ENCODE measurements around the gene EIF3B. TPM values are rescaled to one million over a fixed set of nuclear protein-coding genes. Genes with fewer than 3 reads are reported as not detected.

Gene EIF3B
- total RNA-seq, 1 experiment from 2014 or later = 364 TPM

GRCh38 chr7:2315787-2316186 is 38.8 kb upstream of the EIF3B start:
- TF ChIP-seq CTCF (conservative IDR thresholded peaks at IDR 0.05; ENCODE audit: low read depth, low read length) (no peak), EZH2 (IDR thresholded peaks at IDR 0.05; ENCODE audit: borderline replicate concordance, low read depth, low read length, poor library complexity, severe bottlenecking) (no peak)
- Histone ChIP-seq H3K9me3 (ENCODE audit: low read depth, low read length, poor library complexity, severe bottlenecking) (no peaks in the 10 kb centered on the region), H3K27me3 (replicated peaks; ENCODE audit: insufficient read depth, low read depth, low read length, poor library complexity) (no peaks in the 10 kb centered on the region), H3K4me3 (ENCODE audit: low read depth, low read length, poor library complexity, severe bottlenecking) (no peak overlapping the region), H3K36me3 (ENCODE audit: insufficient read depth, low read length, poor library complexity, severe bottlenecking) (no peaks in the 10 kb centered on the region), H3K4me1 (ENCODE audit: insufficient read depth, low read length, poor library complexity, severe bottlenecking) (no peaks in the 10 kb centered on the region), H3K27ac (ENCODE audit: low read depth, low read length, poor library complexity, severe bottlenecking) (no peak overlapping the region)
- POLR2A ChIA-PET (ENCODE audit: low non-redundant PET) = no interaction called here
- no peak for DNase-seq (ENCODE audit: low spot score)
- intact Hi-C loops (cut with micrococcal nuclease; ENCODE audit: unreplicated experiment) = no loop called here
- no TSS peak for BruUV-seq (replicated peaks)
- CTCF ChIA-PET = no interaction called here

DNA sequence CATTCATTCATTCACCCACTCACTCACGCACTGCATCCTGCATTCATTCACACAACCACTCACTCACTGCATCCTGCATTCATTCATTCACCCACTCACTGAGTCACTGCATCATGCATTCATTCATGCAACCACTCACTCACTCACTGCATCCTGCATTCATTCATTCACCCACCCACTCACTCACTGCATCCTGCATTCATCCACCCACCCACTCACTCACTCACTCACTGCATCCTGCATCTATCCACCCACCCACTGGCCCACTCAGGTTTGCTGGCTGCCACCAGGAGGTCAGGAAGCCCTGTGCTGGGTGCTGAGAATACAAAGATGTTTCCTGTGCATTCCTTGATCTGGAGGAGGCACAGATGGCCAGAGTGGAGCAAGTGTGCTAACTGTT is 38.0 kb upstream of the EIF3B start:
- ChIA-PET POLR2A (ENCODE audit: low non-redundant PET) (no interaction called here), CTCF (no interaction called here)
- no peak for TF ChIP-seq EZH2 (IDR thresholded peaks at IDR 0.05; ENCODE audit: borderline replicate concordance, low read depth, low read length, poor library complexity, severe bottlenecking)
- no peak for TF ChIP-seq CTCF (conservative IDR thresholded peaks at IDR 0.05; ENCODE audit: low read depth, low read length)
- DNase-seq (ENCODE audit: low spot score) = no peak
- BruUV-seq (replicated peaks) = no TSS peak
- intact Hi-C loops (cut with micrococcal nuclease; ENCODE audit: unreplicated experiment) = no loop called here
- Histone ChIP-seq H3K27ac (ENCODE audit: low read depth, low read length, poor library complexity, severe bottlenecking) (no peak overlapping the region), H3K9me3 (ENCODE audit: low read depth, low read length, poor library complexity, severe bottlenecking) (no peaks in the 10 kb centered on the region), H3K27me3 (replicated peaks; ENCODE audit: insufficient read depth, low read depth, low read length, poor library complexity) (no peaks in the 10 kb centered on the region), H3K4me1 (ENCODE audit: insufficient read depth, low read length, poor library complexity, severe bottlenecking) (no peaks in the 10 kb centered on the region), H3K36me3 (ENCODE audit: insufficient read depth, low read length, poor library complexity, severe bottlenecking) (no peaks in the 10 kb centered on the region), H3K4me3 (ENCODE audit: low read depth, low read length, poor library complexity, severe bottlenecking) (no peak overlapping the region)

DNA sequence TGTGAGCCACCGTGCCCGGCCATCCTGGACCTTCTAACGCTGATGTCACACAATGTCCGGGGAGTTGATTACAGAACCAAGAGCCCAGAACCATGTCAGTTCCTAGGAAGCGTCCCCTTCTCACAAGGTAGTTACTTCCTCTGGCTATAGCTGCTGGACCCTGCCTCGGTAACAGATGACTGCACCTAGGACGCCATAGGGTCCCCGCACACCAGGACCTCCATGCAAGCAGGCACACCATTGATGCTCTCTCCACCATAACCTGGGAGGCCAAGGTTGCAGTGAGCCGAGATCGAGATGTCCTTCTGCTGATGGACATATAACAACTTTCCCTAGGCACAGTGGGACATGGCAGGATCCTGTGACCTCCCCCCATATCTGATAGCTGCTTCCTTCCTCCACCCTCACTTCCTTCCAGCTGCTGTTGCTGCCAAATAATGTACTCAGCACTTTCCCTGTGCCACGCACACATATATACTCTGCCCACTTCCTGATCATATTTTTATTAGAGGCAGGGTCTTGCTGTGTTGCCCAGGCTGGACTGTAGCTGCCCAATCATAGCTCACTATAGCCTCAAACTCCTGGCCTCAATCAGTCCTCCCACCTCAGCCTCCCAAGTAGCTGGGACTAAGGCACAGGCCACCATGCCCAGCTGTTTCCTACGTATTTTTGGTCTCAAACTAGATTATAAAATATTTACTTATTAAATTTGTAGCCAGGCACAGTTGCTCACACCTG is 36.9 kb upstream of the EIF3B start:
- no peaks in the 10 kb centered on the region for H3K4me1 ChIP-seq (ENCODE audit: insufficient read depth, low read length, poor library complexity, severe bottlenecking)
- intact Hi-C loops (cut with micrococcal nuclease; ENCODE audit: unreplicated experiment) = no loop called here
- no peaks in the 10 kb centered on the region for H3K36me3 ChIP-seq (ENCODE audit: insufficient read depth, low read length, poor library complexity, severe bottlenecking)
- no peak overlapping the region for H3K4me3 ChIP-seq (ENCODE audit: low read depth, low read length, poor library complexity, severe bottlenecking)
- no peak overlapping the region for H3K27ac ChIP-seq (ENCODE audit: low read depth, low read length, poor library complexity, severe bottlenecking)
- TF ChIP-seq CTCF (conservative IDR thresholded peaks at IDR 0.05; ENCODE audit: low read depth, low read length) (no peak), EZH2 (IDR thresholded peaks at IDR 0.05; ENCODE audit: borderline replicate concordance, low read depth, low read length, poor library complexity, severe bottlenecking) (no peak)
- DNase-seq (ENCODE audit: low spot score) = no peak
- ChIA-PET POLR2A (ENCODE audit: low non-redundant PET) (no interaction called here), CTCF (no interaction called here)
- no peaks in the 10 kb centered on the region for H3K27me3 ChIP-seq (replicated peaks; ENCODE audit: insufficient read depth, low read depth, low read length, poor library complexity)
- no TSS peak for BruUV-seq (replicated peaks)
- no peaks in the 10 kb centered on the region for H3K9me3 ChIP-seq (ENCODE audit: low read depth, low read length, poor library complexity, severe bottlenecking)
